IMR-90 (cell line): ENCODE data around the gene OR10H5. TPM values are rescaled to one million over a fixed set of nuclear protein-coding genes. Genes with fewer than 3 reads are reported as not detected.

Experiments used
- ATAC-seq: fragments of 200-7000 bp; cut with Tn5 transposase; 2 replicates; pipeline ENCODE4 v1.9.1; 2020; ENCODE audit warnings: low read depth, mild to moderate bottlenecking, moderate library complexity
- BruUV-seq: library from RNA; stranded (reverse); fragments of 400-500 nt; replicated peaks from 2 replicates; lab custom pipeline; 2021; lab: Mats Ljungman, UMichigan
- CTCF ChIA-PET: fragments of 300-600 bp; formaldehyde crosslinking; extraction: SDS; loops from one replicate; lab custom pipeline; 2021; ENCODE audit warnings: antibody characterized with exemption; lab: Yijun Ruan, JAX
- POLR2A ChIA-PET: fragments of 300-600 bp; sonication (Branson Sonifier 250); formaldehyde crosslinking; loops from one replicate; lab custom pipeline; 2022; ENCODE audit warnings: antibody characterized with exemption; ENCODE audit not compliant: unreplicated experiment; lab: Charles Lee
- DNase-seq: peaks from one replicate; pipeline ENCODE4 v3.0.0; 2013
- H2AFZ ChIP-seq: replicated peaks from 2 replicates; pipeline ENCODE3; 2013; ENCODE audit warnings: low read length, mild to moderate bottlenecking; ENCODE audit not compliant: poor library complexity
- H2AK5ac ChIP-seq: 2 replicates; pipeline ENCODE4 v1.6.1; 2013; ENCODE audit warnings: low read depth, low read length, inconsistent platforms
- H2AK9ac ChIP-seq: replicated peaks from 2 replicates; pipeline ENCODE3; 2013; ENCODE audit warnings: mild to moderate bottlenecking, low read depth, low read length, moderate library complexity; ENCODE audit not compliant: poor library complexity
- H2BK120ac ChIP-seq: 2 replicates; pipeline ENCODE4 v1.6.1; 2013; ENCODE audit warnings: low read depth, low read length, inconsistent platforms
- H2BK15ac ChIP-seq: 3 replicates; pipeline ENCODE4 v1.6.1; 2013; ENCODE audit warnings: low read depth, low read length, inconsistent platforms
- H2BK20ac ChIP-seq: 2 replicates; pipeline ENCODE4 v1.6.1; 2013; ENCODE audit warnings: low read depth, mild to moderate bottlenecking, inconsistent platforms, low read length, moderate library complexity
- H2BK5ac ChIP-seq: 2 replicates; pipeline ENCODE4 v1.6.1; 2013; ENCODE audit warnings: mild to moderate bottlenecking, low read depth, low read length, inconsistent platforms; ENCODE audit not compliant: poor library complexity, severe bottlenecking
- H3K14ac ChIP-seq: replicated peaks from 2 replicates; pipeline ENCODE4 v1.6.1; 2013; ENCODE audit warnings: low read depth, low read length, inconsistent platforms
- H3K18ac ChIP-seq: 2 replicates; pipeline ENCODE4 v1.6.1; 2013; ENCODE audit warnings: low read depth, low read length, control low read depth
- H3K23ac ChIP-seq: 2 replicates; pipeline ENCODE4 v1.6.1; 2013; ENCODE audit warnings: low read depth, low read length, inconsistent platforms
- H3K27ac ChIP-seq: 2 replicates; pipeline ENCODE4 v1.5.1; 2013; ENCODE audit warnings: mild to moderate bottlenecking, control low read depth, low read length; ENCODE audit not compliant: insufficient read depth
- H3K27me3 ChIP-seq: 2 replicates; pipeline ENCODE4 v1.6.1; 2013; ENCODE audit warnings: low read length; ENCODE audit not compliant: control insufficient read depth, insufficient read depth
- H3K36me3 ChIP-seq: 2 replicates; pipeline ENCODE4 v1.6.1; 2013; ENCODE audit warnings: low read length, mixed read lengths; ENCODE audit not compliant: control insufficient read depth, insufficient read depth
- H3K4ac ChIP-seq: 2 replicates; pipeline ENCODE4 v1.6.1; 2013; ENCODE audit warnings: low read depth, low read length, inconsistent platforms
- H3K4me1 ChIP-seq: 2 replicates; pipeline ENCODE4 v1.6.1; 2013; ENCODE audit warnings: low read length, mixed read lengths; ENCODE audit not compliant: control insufficient read depth, insufficient read depth
- H3K4me2 ChIP-seq: 2 replicates; pipeline ENCODE4 v1.6.1; 2013; ENCODE audit warnings: low read depth, mild to moderate bottlenecking, control low read depth, low read length, moderate library complexity
- H3K4me3 ChIP-seq: 2 replicates; pipeline ENCODE4 v1.5.1; 2013; ENCODE audit warnings: low read depth, mild to moderate bottlenecking, control low read depth, low read length, moderate library complexity; ENCODE audit not compliant: insufficient read depth
- H3K56ac ChIP-seq: 2 replicates; pipeline ENCODE4 v1.6.1; 2013; ENCODE audit warnings: low read length, inconsistent platforms; ENCODE audit not compliant: insufficient read depth; ENCODE audit errors: extremely low read depth
- H3K79me1 ChIP-seq, 2 experiments: 2 replicates each; pipeline ENCODE4 v1.6.1; 2013; ENCODE audit warnings: low read length in 2 of 2, inconsistent platforms in 1 of 2, low read depth in 1 of 2
- H3K9ac ChIP-seq: 2 replicates; pipeline ENCODE4 v1.6.1; 2013; ENCODE audit warnings: low read depth, low read length, control low read depth
- H3K9me1 ChIP-seq: 2 replicates; pipeline ENCODE4 v1.6.1; 2013; ENCODE audit warnings: low read length, inconsistent platforms; ENCODE audit not compliant: insufficient read depth
- H3K9me3 ChIP-seq: 2 replicates; pipeline ENCODE4 v1.6.1; 2013; ENCODE audit warnings: low read length; ENCODE audit not compliant: control insufficient read depth, insufficient read depth
- H4K20me1 ChIP-seq: 2 replicates; pipeline ENCODE4 v1.6.1; 2013; ENCODE audit warnings: low read length, inconsistent platforms; ENCODE audit not compliant: insufficient read depth
- H4K5ac ChIP-seq: 2 replicates; pipeline ENCODE4 v1.6.1; 2013; ENCODE audit warnings: mild to moderate bottlenecking, low read depth, low read length, control low read depth
- H4K8ac ChIP-seq, 2 experiments: 2 replicates each; pipeline ENCODE4 v1.6.1; 2013; ENCODE audit warnings: low read depth in 2 of 2, low read length in 2 of 2, control low read depth in 1 of 2, inconsistent platforms in 1 of 2
- H4K91ac ChIP-seq: 2 replicates; pipeline ENCODE4 v1.6.1; 2013; ENCODE audit warnings: low read depth, low read length, inconsistent platforms; ENCODE audit not compliant: insufficient read depth
- MAZ ChIP-seq: IDR thresholded peaks from 2 replicates; pipeline ENCODE4 v1.6.1; 2012; ENCODE audit warnings: low read depth, mild to moderate bottlenecking, low read length, improper control_type of control experiment, moderate library complexity, borderline replicate concordance
- WGBS, 2 experiments: methylation state at CpG; one replicate each; pipeline versions ENCODE4 v1.1.5 to v1.1.7; 2013; ENCODE audit warnings: missing lambda C conversion rate in 2 of 2; ENCODE audit not compliant: insufficient read length in 1 of 2; ENCODE audit errors: extremely low coverage in 2 of 2; 5-methylcytosine and 5-hydroxymethylcytosine counted together
- dilution Hi-C: fragments of 300-500 bp; cut with HindIII; formaldehyde crosslinking; loops from one replicate; pipeline ENCODE4 v1.14.3; 2018; ENCODE audit warnings: low sequenced_read_pairs; ENCODE audit not compliant: unreplicated experiment
- in situ Hi-C: fragments of 300-500 bp; cut with MboI; formaldehyde crosslinking; loops from 3 replicates; pipeline ENCODE4 v1.14.3; 2019; ENCODE audit warnings: low sequenced_read_pairs, inconsistent platforms, mixed read lengths
- intact Hi-C: fragments of 100-400 bp; cut with micrococcal nuclease; formaldehyde crosslinking; loops from 2 replicates; pipeline ENCODE4 v1.10.0; 2022
- polyA plus RNA-seq, 3 experiments: library from polyadenylated mRNA; depleted of rRNA; stranded (reverse); fragments of >200 nt; gene quantifications; 2 replicates each; pipeline ENCODE4 v1.2.3, GENCODE V29; 2012; ENCODE audit warnings: low replicate concordance in 1 of 3
- total RNA-seq: library from RNA; depleted of rRNA; stranded (reverse); fragments of >200 nt; gene quantifications from 2 replicates; pipeline ENCODE4 v1.2.3, GENCODE V29; 2012

OR10H5 gene
- total and polyA plus RNA-seq, 2 of the 4 experiments (the other 2 are of a cell fraction) = not detected

GRCh38 chr19:15812060-15812722 lies 24.7 kb downstream of the OR10H5 start:
- DNase-seq = no peak
- no peak overlapping the region for H4K5ac ChIP-seq
- intact Hi-C loops (no loop called here), dilution Hi-C loops (no loop called here), in situ Hi-C loops (no loop called here)
- no peaks in the 10 kb centered on the region for H3K4me1 ChIP-seq
- no peak overlapping the region for H4K8ac ChIP-seq
- ChIA-PET CTCF (no interaction called here), POLR2A (no interaction called here)
- H2BK120ac ChIP-seq = no peak overlapping the region
- H3K14ac ChIP-seq = no peak overlapping the region
- H3K9me1 ChIP-seq = no peaks in the 10 kb centered on the region
- 0% methylated on average over 1 of the region's 6 CpGs; no CpG with 5 or more reads in 1 of the 2 experiments for WGBS, 2 experiments
- no peak overlapping the region for H2AK5ac ChIP-seq
- H3K18ac ChIP-seq = no peak overlapping the region
- H3K9ac ChIP-seq = no peak overlapping the region
- TF ChIP-seq MAZ = no peak
- H4K20me1 ChIP-seq = no peaks in the 10 kb centered on the region
- no peak overlapping the region for H3K4ac ChIP-seq
- H3K36me3 ChIP-seq = no peaks in the 10 kb centered on the region
- H3K4me2 ChIP-seq = no peak overlapping the region
- no peak overlapping the region for H3K4me3 ChIP-seq
- H2BK5ac ChIP-seq = no peak overlapping the region
- H3K79me1 ChIP-seq = no peaks in the 10 kb centered on the region
- no peak overlapping the region for H4K91ac ChIP-seq
- H2BK15ac ChIP-seq = no peak overlapping the region
- no peaks in the 10 kb centered on the region for H3K27me3 ChIP-seq
- no peak overlapping the region for H3K27ac ChIP-seq
- no TSS peak for BruUV-seq
- no peak overlapping the region for H2BK20ac ChIP-seq
- no peak overlapping the region for H2AFZ ChIP-seq
- H3K9me3 ChIP-seq = peaks cover 13% of the 10 kb centered on the region; the same call in 1 of the 2 replicates
- no peak for ATAC-seq
- H3K56ac ChIP-seq = no peak overlapping the region
- no peak overlapping the region for H3K23ac ChIP-seq
- no peak overlapping the region for H2AK9ac ChIP-seq
